Gastrocnemius medialis (tissue), 4 donors: ENCODE measurements around the gene TTYH2. TPM values are rescaled to one million over a fixed set of nuclear protein-coding genes. Genes with fewer than 3 reads are reported as not detected.

Experiments used
- ATAC-seq, 2 donors: fragments of 150-250 bp; one replicate each; pipeline ENCODE4 v1.9.1; 2016
- DNase-seq, 2 donors: peaks; one replicate each; pipeline ENCODE4 v3.0.0-alpha.2; 2019
- H3K27ac ChIP-seq, 4 donors: fragments of 200-600 bp; sonication (generic); 1 replicate in 1 of 4; 2 replicates in 3 of 4; pipeline ENCODE4 v1.5.1; 2016 to 2018; ENCODE audit warnings: mild to moderate bottlenecking in 2 of 4, moderate library complexity in 1 of 4
- H3K27me3 ChIP-seq, 3 donors: fragments of 200-600 bp; sonication (generic) in 2 of 3; 1 replicate in 1 of 3; 2 replicates in 2 of 3; pipeline versions ENCODE4 v1.5.1 to v1.6.0; 2016 to 2019; ENCODE audit warnings: mild to moderate bottlenecking in 1 of 3, moderate library complexity in 1 of 3
- H3K36me3 ChIP-seq, 2 donors: fragments of 200-600 bp; sonication (generic) in 1 of 2; one replicate each; pipeline ENCODE4 v1.5.1; 2017 to 2018
- H3K4me1 ChIP-seq, 2 donors: fragments of 200-600 bp; sonication (generic) in 1 of 2; one replicate each; pipeline ENCODE4 v1.5.1; 2016 to 2017; ENCODE audit warnings: mild to moderate bottlenecking in 2 of 2
- H3K4me3 ChIP-seq, 4 donors: fragments of 200-600 bp; sonication (generic) in 3 of 4; 1 replicate in 1 of 4; 2 replicates in 3 of 4; pipeline ENCODE4 v1.5.1; 2016 to 2019; ENCODE audit warnings: mild to moderate bottlenecking in 2 of 4
- H3K9me3 ChIP-seq, 3 donors: fragments of 200-600 bp; sonication (generic) in 2 of 3; 1 replicate in 1 of 3; 2 replicates in 2 of 3; pipeline ENCODE4 v1.5.1; 2016 to 2019
- POLR2A ChIP-seq, 2 donors: fragments of 450-650 bp; IDR thresholded peaks; one replicate each; pipeline ENCODE4 v1.6.1; 2017; ENCODE audit warnings: antibody characterized with exemption in 2 of 2, mild to moderate bottlenecking in 2 of 2, moderate library complexity in 2 of 2
- in situ Hi-C, 4 donors: fragments of 200-750 bp; cut with MboI; loops; one replicate each; pipeline versions ENCODE4 v1.15.0 to v1.8.0; 2017; ENCODE audit warnings: low sequenced_read_pairs in 4 of 4
- intact Hi-C: fragments of 100-400 bp; cut with DNase I; formaldehyde crosslinking; loops from one replicate; pipeline ENCODE4 v1.15.1; 2023; ENCODE audit warnings: low total_unique reads
- total RNA-seq, 4 donors: library from RNA; depleted of rRNA; stranded (reverse); fragments of >200 nt; gene quantifications; one replicate each; pipeline versions ENCODE4 v1.1.0 to v1.2.3, GENCODE V29; 2016
- TF ChIP-seq, protein P1 (sequence below), 5 experiments: fragments of 450-650 bp in 3 of 5; fragments of 200-600 bp in 2 of 5; sonication (generic) in 2 of 5; IDR thresholded peaks in 4 of 5; conservative IDR thresholded peaks in 1 of 5; 1 replicate in 4 of 5; 2 replicates in 1 of 5; pipeline ENCODE4 v1.5.1; 2016 to 2019; ENCODE audit warnings: antibody characterized with exemption in 5 of 5, mild to moderate bottlenecking in 3 of 5, moderate library complexity in 3 of 5

Gene TTYH2
- total RNA-seq, 4 donors from 2014 or later, result 4.7 to 19.2 (median 11.4) TPM

DNA sequence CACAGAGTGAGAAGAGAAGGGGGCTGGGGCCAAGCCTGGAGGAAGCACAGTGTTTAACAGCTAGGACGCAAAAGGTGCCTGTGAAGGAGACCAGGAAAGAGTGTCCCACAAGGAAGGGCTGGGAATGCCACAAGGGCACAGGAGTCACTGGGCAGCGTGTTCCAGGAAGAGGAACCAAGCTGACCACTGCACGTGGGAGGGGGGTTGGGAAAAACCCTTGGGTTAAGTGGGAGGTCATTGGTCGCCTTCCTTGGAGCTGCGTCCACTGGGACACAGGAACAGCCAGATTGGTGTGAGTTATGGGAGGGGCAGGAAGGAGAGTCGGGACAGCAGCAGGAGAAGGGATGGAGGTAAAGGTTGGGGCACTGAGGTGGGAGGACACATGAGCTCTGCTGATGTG is 12.9 kb downstream of the TTYH2 start:
- in situ Hi-C loops, result no loop called here
- no peaks in the 10 kb centered on the region for H3K9me3 ChIP-seq
- H3K4me1 ChIP-seq, result no peaks in the 10 kb centered on the region
- no peaks in the 10 kb centered on the region for H3K27me3 ChIP-seq
- no peak for DNase-seq
- intact Hi-C loops, result no loop called here
- ATAC-seq, result no peak
- H3K4me3 ChIP-seq, result no peak overlapping the region
- H3K36me3 ChIP-seq, result peaks cover 0 to 10% of the 10 kb centered on the region in 2 donors
- TF ChIP-seq POLR2A (IDR thresholded peaks at IDR 0.05), result no peak
- TF ChIP-seq, protein P1, sequence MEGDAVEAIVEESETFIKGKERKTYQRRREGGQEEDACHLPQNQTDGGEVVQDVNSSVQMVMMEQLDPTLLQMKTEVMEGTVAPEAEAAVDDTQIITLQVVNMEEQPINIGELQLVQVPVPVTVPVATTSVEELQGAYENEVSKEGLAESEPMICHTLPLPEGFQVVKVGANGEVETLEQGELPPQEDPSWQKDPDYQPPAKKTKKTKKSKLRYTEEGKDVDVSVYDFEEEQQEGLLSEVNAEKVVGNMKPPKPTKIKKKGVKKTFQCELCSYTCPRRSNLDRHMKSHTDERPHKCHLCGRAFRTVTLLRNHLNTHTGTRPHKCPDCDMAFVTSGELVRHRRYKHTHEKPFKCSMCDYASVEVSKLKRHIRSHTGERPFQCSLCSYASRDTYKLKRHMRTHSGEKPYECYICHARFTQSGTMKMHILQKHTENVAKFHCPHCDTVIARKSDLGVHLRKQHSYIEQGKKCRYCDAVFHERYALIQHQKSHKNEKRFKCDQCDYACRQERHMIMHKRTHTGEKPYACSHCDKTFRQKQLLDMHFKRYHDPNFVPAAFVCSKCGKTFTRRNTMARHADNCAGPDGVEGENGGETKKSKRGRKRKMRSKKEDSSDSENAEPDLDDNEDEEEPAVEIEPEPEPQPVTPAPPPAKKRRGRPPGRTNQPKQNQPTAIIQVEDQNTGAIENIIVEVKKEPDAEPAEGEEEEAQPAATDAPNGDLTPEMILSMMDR (IDR thresholded peaks at IDR 0.05 in 4 of 5, conservative IDR thresholded peaks at IDR 0.05 in 1 of 5), result no peak
- no peak overlapping the region for H3K27ac ChIP-seq

DNA sequence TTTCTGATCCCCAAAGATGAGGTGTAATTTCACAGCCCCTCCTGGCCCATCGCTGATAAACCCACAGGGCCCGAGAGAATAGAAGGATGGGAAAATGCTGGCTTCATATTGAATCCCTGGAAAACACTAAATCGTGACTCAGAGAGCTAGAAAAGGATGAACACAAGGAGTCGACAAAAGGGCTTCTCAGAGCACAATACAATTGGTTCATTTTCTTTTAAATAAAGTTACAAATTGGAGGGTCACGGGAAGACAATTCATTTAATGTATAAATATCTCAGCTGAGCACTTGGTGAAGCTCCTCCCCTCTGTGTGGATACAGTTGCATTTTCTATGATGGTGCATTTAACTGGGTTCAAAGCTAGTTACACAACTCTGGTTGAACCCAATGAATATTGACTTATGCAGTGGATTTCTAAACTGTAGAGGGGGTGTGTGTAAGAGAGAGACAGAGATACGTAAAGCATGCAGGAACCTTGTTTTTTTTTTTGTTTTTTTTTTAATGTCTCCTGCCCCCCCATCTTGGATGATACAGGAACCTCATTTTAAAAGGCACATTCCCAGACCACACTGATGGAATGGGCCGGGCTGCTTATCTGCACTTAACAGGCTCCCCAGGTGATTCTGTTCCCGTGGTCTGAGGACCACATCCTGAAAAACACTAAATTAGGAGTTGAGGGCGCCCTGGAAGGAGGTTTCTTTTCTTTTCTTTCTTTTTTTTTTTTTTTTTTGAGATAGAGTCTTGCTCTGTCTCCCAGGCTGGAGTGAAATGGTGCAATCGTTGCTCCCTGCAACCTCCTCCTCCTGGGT is 14.1 kb downstream of the TTYH2 start:
- Histone ChIP-seq H3K9me3 (no peaks in the 10 kb centered on the region), H3K27ac (no peak overlapping the region), H3K4me1 (no peaks in the 10 kb centered on the region), H3K27me3 (no peaks in the 10 kb centered on the region), H3K4me3 (no peak overlapping the region), H3K36me3 (peaks cover 0 to 16% of the 10 kb centered on the region in 2 donors)
- in situ Hi-C loops, result no loop called here
- DNase-seq (no peak), ATAC-seq (no peak)
- intact Hi-C loops, result no loop called here
- TF ChIP-seq, protein P1 (IDR thresholded peaks at IDR 0.05 in 4 of 5, conservative IDR thresholded peaks at IDR 0.05 in 1 of 5), result no peak
- TF ChIP-seq POLR2A (IDR thresholded peaks at IDR 0.05), result no peak

DNA sequence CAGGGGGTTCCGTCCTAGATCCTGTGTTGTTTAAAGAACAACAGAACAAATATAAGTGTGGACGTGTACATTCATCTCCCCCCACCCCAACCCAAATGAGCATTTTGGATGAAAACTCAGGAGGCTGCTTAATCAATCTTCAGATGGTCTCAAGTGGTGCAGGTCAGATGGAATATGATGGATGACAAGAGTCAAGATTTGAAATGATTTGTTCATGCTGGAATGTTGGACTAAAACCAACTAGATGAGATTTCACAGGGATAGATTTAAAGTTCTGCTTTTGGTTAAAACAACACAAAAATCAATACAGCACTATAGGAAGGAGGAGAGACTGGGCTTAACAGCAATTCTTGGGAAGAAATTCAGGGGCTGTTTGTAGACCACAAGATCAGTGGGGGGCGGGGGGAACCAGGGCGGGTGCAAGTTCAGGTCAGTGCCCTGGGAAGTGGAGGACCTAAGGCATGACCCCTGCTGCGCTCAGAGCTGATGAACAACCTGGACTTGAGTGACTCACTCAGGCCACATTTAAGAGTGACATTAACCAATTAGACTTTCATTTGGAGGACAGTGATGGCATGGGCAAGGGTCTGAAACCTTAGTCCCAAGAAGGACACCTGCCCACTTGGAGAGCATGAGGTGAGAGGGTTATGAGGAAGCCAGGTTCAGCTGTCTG is 15.1 kb downstream of the TTYH2 start:
- peaks cover 0 to 12% of the 10 kb centered on the region in 2 donors for H3K36me3 ChIP-seq
- no peak for TF ChIP-seq POLR2A (IDR thresholded peaks at IDR 0.05)
- TF ChIP-seq, protein P1 (IDR thresholded peaks at IDR 0.05 in 4 of 5, conservative IDR thresholded peaks at IDR 0.05 in 1 of 5), result no peak
- ATAC-seq (no peak), DNase-seq (no peak)
- H3K4me1 ChIP-seq, result no peaks in the 10 kb centered on the region
- intact Hi-C loops (no loop called here), in situ Hi-C loops (no loop called here)
- no peak overlapping the region for H3K4me3 ChIP-seq
- H3K27ac ChIP-seq, result no peak overlapping the region
- no peaks in the 10 kb centered on the region for H3K9me3 ChIP-seq
- H3K27me3 ChIP-seq, result no peaks in the 10 kb centered on the region

DNA sequence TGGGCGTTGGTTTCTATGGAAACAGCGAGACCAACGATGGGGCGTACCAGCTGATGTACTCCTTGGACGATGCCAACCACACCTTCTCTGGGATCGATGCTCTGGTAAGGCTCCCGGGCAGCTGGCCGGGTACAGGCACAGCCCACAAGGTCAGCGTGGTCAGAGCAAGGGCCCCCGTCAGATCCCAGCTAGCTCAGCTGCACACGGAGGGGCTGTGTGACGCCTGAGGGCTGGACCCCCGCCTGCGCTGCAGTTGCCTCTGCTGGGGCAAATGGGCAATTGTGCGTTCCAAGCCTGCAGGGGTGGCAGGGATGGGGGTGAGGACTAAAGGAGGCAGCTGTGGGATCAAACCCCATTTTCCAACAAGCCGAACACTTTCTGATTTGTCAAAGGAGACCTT is 17.5 kb downstream of the TTYH2 start:
- intact Hi-C loops, result no loop called here
- Histone ChIP-seq H3K9me3 (no peaks in the 10 kb centered on the region), H3K4me1 (peaks cover 0 to 10% of the 10 kb centered on the region in 2 donors), H3K27me3 (no peaks in the 10 kb centered on the region), H3K4me3 (no peak overlapping the region), H3K36me3 (peaks cover 0 to 6% of the 10 kb centered on the region in 2 donors), H3K27ac (no peak overlapping the region)
- DNase-seq (no peak), ATAC-seq (no peak)
- TF ChIP-seq, protein P1 (IDR thresholded peaks at IDR 0.05 in 4 of 5, conservative IDR thresholded peaks at IDR 0.05 in 1 of 5), result no peak
- TF ChIP-seq POLR2A (IDR thresholded peaks at IDR 0.05), result no peak
- in situ Hi-C loops, result no loop called here
